Measurements from ENCODE around the gene SKIC8.

The SKIC8 gene

GRCh38 chr15:78321786-78322185 is 22.4 kb upstream of the SKIC8 start:
- no peak for DNase-seq

DNA sequence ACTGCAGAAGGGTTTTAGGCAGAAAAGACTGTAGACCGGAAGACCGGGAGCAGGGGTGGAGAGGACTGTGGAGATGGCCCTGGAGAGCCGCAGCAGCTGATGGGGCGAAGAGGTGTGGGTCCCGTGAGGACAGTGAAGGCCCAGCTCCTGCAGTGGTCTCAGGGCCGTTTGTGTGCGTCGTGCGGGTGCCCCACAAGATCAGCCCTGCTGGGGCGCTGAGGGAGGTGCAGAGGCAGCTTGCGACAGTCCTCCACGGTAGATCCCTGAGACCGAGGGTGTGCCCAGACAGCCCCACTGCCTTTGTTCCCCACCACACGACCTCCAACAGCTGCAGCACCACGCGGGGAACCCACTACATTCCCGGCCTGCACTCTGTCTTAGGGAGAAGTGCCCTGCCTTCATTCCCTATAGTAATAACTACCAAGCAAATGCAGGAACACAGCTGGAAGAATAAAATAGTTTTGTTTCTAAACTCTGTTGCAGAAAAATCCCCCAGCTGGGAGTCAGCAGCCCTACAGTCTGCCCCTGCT is 21.7 kb upstream of the SKIC8 start:
- DNase-seq: no peak

DNA sequence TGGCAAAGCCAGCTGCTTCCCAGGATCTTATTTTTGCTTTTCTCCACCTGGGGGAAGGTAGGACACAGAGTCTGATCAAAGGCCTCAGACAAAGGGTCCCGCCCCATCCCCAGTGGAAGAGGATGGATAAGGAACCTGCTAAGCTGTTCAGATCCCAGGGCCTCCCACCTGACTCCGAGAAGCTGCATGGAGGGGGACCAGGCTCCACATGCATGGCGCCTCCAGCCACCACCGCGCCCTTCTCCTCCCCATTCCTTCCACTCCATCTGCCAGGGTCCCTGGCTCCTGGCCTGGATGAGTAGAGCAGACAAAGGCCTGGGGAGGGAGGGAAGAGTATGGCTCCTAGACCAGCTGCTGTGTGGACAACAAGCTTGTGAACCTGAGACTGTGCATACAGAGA is 20.8 kb upstream of the SKIC8 start:
- no peak for DNase-seq

DNA sequence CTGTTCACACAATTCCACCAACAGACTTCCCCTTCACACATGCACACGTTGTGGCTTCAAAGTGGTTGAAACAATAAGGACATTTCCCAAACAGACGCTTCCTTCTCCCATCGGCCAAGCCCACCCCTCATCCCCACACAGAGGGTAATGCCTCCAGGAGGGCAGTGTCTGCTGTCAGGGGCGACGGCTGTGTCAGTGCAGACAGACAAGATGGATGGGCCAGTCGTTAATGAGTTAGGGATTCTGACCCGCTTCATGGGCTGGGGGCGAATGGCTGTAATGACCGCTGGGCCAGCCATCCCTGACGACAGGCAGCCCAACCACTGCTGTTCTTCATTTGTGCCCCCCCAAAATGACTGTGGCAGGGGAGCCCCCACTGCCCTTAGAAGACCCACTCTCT is 20.2 kb upstream of the SKIC8 start:
- no peak for DNase-seq

GRCh38 chr15:78317145-78317836 is 17.9 kb upstream of the SKIC8 start:
- no peak for DNase-seq

DNA sequence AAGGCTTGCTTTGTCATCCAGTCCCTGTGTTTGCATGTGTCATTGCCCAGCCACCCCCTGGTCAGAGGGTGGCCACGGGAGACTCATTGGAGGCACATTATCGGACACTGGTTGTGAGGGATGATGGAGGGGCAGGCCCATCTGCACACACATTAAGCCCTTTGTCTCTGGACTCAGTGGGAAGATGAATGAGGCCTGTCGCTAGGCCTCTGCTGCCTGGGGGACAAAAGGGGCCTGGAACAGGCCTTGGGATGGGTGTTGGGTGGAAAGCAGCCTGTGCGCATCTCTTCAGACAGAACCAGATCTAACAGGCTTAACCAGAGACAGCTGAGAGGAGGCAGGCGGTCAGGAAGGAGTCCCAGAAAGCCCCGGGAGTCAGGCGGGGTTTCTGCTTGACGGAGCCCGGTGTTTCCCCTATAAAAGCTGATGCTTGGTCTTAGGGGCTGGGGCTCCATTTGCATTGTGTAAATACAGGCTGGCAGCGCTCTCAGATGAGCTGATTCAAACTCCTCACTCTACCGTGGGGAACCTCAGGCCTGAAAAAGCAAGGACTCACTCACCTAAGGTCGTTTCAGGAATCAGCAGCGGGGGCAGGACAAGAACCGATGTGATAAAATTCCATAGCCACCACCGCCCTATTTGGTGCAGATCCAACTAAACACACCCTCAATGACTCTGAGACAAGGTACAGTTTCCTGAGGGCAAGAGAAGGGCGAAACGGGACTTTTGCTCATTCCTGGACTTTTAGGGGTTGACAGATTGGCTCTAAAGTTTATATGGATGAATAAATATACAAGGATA is 17.1 kb upstream of the SKIC8 start:
- DNase-seq: no peak

DNA sequence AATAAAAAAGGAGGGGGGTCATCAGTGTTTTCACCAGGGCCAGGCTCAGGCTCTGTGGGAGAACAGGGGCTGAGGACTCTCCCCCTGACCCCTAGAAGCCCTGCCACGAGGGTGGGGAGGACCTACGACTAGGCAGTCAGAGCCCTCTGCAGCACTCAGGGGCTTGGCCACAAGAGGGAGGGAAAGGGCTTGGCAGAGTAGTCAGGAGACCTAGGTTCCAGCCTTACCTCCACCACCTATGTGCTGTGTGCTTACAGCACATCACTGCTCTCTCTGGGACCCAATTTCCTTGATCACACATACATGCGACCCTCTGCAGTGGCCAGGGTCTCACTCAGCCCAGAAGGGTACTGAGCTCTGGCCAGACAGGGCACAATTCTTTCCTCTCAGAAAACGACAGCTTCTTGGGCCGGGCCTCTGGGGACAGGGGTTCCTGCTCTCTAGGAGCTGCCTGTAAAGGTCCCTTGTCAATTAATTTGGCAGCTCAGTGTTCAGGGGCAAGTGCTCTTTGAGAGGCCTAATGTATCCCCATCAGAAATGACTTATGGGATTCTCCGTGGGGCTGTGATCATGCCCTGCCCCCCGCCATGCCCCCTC is 16.4 kb upstream of the SKIC8 start:
- DNase-seq: no peak

GRCh38 chr15:78314181-78314581 is 14.8 kb upstream of the SKIC8 start:
- DNase-seq: no peak

GRCh38 chr15:78313383-78313782 is 14.0 kb upstream of the SKIC8 start:
- DNase-seq: no peak

GRCh38 chr15:78312957-78313356 is 13.5 kb upstream of the SKIC8 start:
- DNase-seq: no peak

DNA sequence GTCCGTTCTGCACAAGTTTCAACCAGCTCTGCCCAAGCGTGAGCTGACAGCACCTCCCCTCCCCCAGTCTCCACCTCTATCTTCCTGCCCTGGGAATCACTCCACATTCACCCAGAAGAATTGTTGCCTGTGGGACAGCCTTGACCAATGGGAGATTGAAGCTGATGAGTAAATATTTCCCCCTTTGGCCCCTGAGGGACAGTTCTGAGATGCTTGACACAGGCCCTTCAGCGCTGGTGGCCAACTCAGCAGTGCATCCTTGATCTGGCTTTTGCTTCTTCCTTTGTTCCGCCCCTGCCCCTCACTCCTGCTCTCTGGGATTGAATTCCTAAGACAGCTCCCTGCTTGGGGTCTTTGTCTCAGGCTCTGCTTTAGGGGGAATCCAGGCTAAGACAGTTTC is 13.1 kb upstream of the SKIC8 start:
- DNase-seq: no peak

GRCh38 chr15:78311292-78311691 is 11.9 kb upstream of the SKIC8 start:
- DNase-seq: no peak

GRCh38 chr15:78308422-78309032 is 9.1 kb upstream of the SKIC8 start:
- peak; percentile 35 for DNase-seq

GRCh38 chr15:78307976-78308375 is 8.6 kb upstream of the SKIC8 start:
- no peak for DNase-seq

GRCh38 chr15:78306176-78306774 is 6.9 kb upstream of the SKIC8 start:
- no peak for DNase-seq

DNA sequence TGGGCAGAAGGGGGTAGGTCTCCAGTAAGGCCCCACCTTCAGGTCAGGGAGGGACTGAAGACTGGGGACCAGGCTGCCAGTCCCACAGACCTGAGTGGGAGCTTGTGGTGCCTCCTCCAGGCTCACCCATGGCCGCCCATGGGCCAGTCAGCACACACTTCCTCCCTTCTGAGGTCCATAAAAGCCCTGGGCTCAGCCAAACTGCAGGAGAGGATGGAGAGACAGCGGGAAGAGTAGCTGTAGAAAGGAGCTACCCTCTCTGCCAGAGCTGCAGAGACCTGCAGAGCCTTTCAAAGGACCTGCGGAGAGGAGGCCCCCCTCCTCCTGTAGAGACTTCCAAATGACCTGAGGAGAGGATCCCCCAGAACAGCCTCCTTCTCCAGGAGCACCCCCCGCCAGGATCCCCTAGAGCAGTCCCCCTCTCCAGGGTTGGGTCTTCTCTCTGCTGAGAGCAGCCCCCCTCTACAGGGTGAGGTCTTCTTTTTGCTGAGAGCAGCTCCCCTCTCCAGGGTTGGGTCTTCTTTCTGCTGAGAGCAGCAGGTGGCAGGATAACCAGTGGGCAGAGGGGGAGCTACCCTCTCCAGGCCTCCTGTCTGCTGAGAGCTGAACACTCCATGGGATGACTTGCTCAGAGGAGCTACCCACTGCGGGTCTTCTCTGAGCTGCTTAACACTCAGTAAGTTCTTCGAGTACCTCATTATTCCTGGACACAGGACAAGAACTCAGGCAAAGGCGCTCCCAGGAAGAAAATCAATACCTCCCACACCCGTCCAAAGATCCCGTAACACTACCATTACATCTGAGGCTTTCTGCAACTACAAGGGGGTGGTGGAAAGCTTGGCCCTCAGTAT is 5.0 kb upstream of the SKIC8 start:
- DNase-seq: no peak

DNA sequence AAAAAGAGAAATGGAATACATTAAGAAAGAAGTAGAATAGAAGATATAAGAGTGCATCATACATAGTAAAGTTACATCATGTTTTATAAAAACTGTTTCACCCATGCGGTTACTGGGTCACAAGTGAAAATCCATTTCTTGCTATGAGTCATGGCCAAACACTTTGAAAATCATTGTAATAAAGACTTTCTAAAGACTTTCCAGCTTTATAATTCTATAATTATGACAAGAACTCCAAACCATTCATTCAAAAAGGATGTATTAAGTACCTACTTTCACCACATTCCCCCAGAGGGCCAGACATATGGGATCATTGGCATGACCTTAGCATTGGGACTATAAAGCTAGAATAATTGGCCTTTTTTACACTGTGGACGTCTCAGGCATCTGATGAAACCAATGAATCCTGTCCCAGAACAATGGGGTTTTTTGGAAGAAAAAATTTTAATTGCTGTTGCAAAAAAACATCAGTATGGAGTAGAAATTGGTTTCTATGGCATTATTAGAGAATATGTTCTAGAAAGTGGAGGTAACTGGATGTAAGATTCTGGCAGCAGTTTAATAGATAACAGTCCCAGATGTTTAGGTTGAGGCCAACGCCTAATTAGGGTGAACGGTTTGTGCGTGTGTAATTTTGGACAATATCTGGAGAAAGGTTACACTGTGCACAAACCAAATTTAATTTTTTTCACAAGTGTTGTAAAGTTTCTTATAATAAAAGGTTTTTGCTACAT is 3.3 kb upstream of the SKIC8 start:
- no peak for DNase-seq

DNA sequence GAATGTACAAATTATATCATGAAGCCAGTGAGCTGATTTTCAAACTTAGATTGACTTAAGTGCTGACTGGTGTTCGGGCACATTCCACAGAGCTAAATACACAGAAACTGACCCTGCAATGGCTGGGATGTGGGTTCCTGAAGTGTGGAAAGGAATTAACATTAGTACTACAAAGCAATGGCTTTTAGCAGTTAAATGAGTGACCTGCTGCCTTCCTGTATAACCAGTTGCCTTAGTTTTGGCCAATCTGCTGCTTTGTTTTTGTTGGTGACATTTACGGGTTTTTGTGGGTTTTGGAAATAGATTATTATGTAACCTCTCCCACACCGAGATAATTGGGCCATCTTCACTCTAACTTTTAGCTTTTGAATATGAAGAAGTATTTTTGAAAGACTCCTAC is 2.4 kb upstream of the SKIC8 start:
- DNase-seq: no peak

DNA sequence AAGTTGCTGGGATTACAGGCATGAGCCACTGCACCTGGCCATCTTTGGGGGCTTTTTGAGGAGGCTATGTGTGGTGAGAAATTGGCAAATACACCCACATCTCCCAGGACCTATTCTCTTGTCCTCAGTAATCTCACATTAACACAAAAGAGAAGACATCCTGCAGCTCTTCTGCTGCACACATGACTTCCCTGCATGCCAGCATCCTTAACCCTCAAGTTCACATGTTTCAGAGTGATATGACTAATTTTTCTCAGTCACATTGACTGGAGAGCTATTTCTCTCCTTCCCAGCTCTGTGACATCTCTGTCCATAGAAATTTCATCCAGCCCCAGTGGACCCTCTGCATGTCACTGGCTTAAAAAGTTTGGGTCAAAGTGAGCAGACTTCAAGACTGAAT is 1.9 kb upstream of the SKIC8 start:
- DNase-seq: no peak

DNA sequence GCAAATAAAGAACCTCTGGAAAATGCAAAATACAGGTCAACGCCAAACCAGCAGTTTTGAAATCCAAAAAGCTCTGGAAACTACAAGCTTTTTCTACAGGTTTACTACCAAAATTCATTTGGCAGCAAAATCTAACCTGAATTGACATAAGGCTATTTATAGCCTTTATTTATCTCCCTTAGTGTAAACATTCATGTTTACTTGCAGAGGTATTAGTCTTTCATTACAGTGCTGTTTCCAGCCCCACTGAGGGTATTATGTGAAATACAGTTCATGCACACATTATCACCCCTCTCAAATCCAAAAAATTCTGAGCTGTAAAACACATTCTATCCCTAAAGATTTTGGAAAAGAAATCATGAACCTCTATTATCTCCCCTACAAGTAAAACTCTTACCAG is 7.2 kb downstream of the SKIC8 start:
- DNase-seq: no peak

DNA sequence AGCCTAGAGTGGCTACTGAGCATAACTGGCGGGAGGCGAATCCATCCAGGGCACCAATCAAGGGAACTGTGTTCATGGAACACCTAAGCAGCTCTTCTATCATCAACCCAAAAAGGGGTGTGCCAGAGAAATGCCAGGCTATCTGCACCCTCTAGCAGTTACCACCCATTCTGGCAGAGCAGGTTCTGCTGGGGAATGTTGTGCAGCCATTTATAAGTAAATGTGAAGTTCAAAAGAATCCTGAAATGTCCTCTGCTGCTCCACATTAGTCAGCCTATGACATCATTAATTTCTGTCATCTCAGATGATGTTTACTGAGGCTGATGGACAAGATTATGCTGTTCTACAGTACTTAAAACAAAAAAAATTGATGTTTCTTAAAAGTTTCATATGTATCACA is 7.7 kb downstream of the SKIC8 start:
- DNase-seq: no peak
